HG03196 (cell line): ENCODE measurements around the gene IGFBP4.

Experiments used
- ATAC-seq: cut with Tn5 transposase; IDR thresholded peaks from one replicate; pipeline ENCODE4 v1.9.1; 2021; ENCODE audit not compliant: unreplicated experiment

IGFBP4 gene

DNA sequence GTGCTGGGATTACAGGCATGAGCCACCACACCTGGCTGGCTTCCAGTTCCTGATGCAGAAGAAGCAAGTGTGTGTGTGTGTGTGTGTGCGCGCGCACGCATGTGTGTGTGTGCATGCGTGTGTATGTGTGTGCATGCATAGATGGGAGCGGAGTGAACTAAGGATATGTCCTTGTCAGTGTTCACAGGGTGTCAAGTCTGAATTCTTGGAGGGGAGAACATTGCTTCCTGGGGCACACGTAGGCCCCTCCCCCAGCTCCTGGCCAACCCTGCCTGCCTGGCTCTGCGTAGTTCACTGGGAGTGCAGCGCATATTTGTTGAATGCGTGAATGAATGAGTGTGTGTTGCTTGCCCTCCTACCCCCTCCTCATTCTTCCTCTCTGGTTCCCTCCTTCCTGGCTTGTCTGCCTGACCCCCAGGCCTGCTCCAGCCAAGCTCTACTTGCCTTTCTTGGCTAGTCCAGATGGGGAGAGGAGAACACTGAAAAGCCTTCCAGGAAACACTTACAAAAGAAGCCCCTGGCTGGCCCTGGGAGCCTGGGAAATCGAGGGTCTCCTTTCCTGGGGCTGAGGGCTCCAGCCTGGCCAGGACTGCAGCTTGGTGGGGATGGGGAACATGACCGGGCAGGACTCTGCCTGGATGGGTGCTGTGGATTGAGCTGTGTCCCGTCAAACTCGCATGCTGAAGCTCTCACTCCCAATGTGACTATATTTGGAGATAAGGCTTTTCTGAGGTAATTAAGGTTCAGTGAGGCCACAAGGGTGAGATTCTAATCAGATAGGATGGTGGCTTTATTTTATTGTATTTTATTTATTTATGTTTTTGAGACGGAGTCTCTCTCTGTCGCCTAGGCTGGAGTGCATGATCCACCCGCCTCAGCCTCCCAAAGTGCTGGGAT lies 27.9 kb downstream of the IGFBP4 start:
- no peak for ATAC-seq

DNA sequence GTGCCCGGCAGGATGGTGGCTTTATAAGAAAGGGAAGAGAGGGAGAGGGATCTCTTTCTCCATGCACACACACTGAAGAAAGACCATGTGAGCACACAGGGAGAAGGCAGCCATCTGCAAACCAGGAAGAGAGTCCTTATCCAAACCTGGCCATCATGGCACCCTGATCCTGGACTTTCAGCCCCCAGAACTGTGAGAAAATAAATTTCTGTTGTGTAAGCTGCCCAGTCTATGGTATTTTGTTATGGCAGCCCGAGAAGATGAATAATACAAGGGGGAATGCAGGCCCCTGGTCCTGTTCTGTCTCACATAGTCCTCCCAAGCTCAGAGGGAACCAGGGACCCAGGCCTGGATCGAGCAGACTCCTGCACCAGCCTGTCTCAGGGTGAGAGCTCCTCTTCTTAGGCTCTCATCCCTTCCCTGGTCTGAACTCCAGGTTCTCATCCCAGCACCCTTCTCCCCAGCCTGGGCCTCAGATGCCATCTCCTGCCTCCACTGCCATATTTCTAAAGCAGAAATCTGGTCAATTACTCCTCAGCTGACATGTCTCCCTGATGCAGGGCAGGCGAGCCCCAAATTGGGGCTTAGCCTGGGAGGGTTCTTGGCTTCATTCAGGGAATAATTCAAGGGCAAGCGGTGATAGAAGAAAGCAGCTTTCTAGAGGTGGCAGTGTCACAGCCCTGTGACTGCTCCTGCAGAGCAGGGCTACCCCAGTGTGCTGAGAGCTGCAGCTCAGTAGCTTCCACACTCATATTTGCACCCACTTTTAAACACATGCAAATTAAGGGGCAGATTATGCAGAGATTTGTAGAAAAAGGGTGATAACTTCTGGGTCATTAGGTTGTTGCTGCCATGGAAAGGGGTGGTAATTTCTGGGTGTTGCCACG lies 28.8 kb downstream of the IGFBP4 start:
- ATAC-seq, result no peak

DNA sequence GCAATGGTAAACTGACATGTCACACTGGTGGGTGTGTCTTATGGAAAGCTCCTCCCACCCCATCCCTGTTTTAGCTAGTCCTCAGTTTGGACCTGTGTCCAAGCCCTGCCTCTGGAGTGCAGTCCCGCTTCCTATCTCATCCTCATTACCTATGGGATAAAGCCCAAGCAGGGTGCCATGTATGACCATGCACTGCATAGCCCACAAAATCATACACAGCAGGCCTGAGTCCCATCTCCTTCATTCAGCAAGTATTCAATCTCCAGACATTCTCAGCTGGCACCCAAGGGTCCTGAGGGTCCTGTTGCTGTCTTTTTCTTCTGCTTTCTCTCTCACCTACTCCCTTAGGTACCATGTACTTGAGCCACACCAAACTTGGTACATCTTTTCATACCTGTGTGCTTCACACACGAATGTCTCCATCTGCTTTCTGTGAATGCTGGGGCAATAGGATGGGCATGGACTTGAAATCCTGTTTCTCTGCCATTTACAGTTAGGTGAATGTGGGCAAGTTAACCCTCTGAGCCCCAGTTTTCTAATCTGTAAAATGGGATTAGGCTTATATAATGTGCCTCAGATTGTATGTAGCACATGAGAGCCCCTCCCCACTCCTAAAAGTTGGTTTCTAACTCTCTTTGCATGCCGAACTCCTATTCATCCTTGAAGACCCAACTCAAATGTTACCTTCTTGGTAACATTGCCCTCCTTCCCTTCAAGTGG lies 29.6 kb downstream of the IGFBP4 start:
- ATAC-seq, result no peak

DNA sequence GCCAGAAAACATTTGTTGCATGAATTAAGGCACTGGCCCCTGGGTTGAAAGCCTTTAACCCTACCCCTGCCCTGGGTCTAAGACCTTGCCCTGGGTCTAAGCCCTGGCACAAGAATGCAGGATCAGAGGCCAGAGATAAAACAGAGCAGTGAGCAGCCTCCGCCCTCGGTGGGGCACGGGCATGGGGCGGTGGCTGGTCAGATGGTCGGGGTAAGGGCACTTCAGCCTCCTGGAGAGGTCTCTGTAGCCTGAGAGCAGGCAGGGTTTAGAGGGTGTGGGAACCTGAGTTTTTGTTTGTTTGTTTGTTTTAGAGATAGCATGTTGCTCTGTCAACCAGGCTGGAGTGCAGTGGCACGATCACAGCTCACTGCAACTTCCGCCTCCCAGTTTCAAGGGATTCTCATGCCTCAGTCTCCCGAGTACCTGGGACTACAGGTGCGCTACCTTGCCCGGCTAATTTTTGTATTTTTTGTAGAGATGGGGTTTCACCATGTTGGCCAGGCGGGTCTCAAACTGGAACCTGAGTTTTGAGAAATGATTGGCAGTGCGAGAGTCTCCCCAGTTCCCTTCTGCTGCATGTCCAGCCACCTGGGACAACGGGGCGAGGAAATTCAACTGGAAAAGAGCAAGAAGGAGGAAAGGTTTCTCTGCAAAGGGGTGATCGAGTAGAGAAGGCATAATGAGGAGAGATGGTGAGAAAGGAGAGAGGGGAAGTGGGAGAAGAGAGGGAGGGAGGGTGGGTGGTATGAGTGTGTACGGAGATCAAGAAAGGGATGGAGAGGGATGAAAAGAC lies 30.5 kb downstream of the IGFBP4 start:
- no peak for ATAC-seq

DNA sequence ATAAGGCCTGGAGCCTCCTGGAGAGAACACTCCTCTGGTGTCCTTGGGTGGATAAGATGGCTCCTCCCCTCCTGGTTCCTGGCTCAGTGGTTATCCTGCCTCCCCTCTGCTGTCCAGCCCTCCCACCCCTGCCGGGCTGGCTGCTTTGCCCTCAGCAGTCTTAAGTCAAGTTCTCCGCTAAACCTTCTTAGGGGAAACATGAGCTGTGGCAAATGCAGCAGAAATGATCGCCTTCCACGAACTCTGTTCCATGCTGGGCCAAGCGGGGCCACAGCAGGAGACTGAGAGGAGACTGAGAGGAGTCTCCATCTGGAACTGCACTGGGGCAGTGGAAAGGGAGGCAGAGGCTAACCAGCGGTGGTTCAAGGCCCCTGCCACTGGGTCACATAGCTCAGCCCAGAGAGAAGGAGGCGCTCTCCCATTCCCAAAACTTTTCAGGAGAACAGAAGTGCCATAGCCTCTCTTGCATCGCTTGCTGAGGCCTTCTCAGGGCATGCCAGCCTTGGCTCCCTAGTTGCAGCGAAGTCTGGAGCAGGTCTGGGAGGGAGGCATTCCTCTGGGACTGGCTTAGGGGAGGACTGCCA lies 31.3 kb downstream of the IGFBP4 start:
- ATAC-seq, result no peak

DNA sequence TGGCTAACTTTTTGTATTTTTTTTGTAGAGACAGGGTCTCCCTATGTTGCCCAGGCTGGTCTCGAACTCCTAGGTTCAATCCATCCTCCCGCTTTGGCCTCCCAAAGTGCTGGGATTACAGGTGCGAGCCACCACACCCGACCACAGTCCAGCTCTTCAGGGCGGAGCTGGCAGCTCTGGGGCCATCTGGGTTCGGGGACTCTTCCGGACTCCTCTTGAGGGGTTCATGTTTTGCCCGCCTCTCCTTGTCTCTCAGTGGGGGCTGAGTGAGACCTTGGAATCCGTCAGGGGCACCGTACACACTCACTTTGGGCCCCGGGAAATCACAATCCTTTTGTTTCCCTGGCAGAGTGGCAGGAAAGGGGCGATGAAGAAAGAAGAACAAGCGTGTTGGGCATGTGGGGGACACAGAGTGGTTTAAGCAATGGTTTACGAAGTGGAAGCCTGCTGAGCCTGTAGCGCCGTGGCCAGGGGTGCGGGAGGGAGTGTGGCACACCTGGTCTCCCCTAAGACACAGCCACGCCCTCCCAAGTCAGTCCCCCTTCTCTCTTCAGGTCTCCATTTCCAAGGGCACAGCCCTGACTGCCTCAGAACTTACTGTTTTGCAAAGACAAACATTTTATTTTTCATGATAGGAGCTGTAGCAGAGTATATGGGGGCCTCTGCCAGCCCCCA lies 32.1 kb downstream of the IGFBP4 start:
- no peak for ATAC-seq

DNA sequence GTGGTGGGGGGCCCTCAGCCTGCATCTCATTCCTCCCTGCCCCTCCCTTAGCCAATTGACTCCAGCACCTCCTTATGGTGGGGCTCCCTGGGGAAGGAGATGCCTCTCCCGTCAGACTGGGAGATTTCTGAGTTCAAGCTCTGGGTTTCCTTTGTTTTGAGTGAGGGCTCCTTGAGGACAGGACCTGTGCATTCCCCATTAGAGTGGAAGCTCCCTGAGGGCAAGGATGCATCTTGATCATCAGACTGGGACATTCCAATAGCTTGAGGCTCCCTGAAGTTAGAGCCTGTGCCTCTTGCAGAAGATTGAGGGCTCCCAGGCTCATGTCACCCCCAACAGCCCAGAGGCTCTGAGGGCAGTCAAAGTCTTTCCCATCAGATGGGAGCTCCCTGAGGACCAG lies 34.5 kb downstream of the IGFBP4 start:
- no peak for ATAC-seq

DNA sequence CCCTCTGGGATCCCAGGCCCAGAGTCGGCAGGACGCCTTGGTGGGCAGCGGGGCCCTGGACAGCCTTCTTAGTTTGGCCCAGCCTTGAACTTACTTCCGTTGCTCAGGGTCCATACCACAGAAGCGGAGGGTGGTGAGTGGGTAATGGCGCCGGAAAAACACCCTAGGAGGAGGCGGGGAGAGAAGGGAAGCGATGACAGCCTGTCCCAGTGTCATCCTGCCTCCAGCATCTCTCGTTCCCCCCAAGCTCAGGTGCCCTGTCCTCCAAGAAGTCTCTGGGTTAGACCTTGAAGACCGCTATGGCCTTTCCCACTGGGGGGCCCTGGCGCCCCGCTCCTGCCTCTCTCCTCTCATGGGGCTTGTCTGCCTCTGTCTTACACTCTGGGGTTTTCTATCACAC lies 35.2 kb downstream of the IGFBP4 start:
- no peak for ATAC-seq

DNA sequence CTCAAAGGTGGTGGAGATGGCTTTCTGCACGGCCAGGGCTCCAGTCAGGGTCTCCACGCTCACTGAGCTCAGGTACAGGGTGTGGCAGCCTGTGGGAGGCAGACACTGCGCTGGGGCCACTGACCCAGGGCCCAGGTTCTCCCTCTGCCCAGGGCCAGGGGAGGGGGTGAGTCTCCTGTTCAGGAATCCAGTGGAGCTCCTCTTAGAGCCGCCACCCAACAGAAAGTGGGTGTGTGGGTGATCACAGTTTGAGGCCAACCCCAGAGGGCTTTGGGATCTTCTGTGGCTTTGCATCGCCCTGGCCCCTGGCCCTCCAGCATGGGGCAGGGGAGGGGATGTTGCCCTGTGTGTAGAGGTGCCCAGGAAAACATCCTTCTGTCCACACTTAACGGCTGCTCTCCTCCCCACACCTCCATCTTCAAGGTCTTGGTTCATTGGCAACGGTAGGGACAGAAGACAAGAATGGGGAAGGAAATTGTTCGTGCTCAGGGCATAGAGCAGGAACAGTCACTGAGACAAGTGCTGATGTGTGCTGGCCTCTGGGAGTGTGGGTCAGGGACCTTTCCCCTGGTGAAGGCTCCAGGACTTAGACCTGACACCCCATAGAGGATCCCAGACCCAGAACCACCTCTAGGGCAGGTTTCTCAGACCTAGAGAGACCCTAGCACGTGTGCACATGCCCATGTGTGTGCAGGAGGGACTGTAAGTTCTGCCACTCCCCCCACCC lies 36.7 kb downstream of the IGFBP4 start:
- ATAC-seq, result no peak

DNA sequence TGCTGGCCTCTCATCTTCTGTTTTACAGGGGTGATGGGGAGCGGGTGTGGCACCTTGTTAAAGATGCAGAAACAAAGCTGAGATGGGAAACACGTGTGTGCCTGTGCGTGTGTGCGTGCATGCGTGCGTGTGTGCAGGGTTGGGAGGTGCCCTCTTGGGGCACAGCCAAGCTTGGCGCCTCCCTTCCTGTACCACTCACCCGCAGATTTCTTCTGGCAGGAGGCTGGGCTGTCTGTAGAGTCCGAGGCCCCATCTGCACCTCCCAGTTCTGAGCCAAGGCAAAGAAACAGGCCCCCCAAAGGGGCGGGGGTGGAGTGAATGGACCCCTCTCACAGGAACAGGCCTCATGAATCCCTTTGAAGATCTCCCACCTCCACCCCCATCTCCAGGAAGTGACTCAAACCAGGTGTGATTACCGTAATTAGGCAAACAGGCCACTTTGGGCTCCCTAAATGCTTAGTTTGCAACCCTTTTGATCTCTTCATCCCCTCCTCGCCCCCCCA lies 37.3 kb downstream of the IGFBP4 start:
- ATAC-seq, result no peak

DNA sequence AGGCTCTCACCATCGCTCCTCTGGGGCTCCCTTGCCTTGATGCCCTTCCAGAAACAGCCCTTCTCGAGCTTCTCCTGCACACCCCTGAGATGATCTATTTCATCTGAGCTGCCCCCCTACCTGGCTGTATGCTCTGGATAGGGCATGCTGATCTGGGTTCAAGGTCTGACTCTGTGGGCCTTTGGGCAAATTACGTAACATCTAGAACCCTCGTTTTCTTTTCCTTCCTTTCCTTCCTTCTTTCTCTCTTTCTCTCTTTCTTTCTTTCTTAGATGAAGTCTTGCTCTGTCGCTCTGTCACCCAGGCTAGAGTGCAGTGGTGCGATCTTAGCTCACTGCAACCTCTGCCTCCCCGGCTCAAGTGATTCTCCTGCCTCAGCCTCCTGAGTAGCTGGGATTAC lies 37.9 kb downstream of the IGFBP4 start:
- no peak for ATAC-seq

DNA sequence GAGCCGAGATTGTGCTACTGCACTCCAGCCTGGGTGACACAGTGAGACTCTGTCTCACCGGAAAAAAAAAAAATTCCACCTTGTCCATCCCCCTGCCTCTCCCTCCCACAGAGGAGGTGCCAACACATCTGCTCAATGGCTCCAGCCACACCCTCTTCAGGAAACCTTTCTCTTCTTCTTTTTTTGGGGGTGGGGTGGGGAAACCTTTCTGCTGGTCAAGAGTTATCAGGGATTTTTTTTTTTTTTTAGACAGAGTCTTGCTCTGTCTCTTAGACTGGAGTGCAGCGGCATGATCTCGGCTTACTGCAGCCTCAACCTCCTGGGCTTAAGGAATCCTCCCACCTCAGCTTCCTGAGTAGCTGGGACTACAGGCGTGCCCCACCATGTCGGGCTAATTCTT lies 39.5 kb downstream of the IGFBP4 start:
- ATAC-seq, result no peak

DNA sequence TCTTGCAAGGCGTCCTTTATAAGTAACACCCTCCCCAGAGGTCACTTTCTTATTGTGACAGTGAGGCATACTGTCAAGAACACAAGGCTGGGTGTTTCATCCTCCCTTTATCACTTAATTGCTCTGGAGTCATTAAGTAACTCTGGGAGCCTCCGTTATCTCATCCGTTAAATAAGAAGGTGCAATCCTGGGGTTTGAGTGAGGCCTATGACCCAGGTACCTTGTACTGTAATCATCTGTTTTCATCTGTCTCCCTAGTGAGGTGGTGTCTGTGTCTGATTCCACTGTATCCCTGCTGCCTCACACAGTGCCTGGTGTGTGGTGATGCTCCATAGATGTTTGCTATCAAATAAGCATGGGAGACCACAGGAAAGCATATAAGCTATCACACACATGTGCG lies 40.4 kb downstream of the IGFBP4 start:
- ATAC-seq, result no peak

DNA sequence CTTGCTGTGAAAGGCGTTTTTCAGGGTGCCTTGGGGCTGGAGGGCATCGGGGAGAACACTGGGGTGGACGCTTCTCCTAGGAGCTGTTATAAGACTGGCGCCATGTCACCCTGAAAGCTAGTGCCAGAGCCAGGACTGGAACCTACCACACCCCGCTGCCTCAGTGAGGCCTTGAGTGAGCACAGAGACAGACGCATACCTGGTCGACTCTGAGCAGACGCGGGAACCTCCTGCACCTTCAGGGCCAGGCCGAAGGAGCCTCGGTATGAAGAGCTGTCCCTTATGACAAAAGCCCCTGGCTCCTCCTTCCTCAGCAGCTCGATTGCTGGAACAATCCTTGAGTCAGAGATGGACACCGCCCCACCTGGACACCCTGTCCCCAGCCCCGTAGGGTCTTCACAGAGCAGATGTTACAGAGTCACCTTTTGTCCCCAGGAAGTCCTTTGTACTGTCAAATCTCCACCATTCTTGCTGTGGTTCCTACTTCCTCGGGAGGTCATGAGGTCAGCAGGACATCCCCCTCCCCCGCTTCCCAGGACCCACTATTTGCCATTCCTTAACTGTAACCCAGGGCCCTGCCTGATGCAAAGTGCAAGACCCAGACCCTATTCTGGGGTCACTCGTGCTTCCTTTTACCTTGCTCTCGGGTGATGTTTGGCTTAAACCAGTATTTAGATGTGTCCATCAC lies 41.2 kb downstream of the IGFBP4 start:
- ATAC-seq, result no peak

DNA sequence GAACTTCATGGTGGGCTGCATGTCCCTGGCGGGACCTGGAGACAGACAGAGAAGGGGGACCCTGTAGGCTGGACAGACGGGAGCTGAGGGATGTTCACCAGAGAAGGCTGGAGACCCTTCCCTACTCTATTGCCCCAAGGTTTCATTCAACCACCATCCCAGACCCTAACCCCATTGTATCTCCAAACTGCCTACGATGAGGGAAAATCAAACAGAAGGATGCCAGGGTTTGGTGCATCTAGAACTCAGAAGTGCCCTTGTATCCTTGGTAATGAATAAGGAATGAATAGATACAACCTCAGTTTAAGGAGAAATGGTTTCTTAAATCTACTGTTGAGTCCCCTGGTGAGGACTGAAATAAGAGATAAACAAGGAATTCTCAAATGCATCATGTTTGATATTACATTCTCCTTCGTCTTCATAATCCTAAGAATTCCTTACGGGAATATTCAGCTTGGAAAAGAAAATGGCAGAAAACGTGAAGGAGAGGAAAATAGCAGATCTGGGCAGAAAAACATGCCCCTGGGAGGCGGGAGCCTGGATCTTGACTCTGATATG lies 41.8 kb downstream of the IGFBP4 start:
- no peak for ATAC-seq

DNA sequence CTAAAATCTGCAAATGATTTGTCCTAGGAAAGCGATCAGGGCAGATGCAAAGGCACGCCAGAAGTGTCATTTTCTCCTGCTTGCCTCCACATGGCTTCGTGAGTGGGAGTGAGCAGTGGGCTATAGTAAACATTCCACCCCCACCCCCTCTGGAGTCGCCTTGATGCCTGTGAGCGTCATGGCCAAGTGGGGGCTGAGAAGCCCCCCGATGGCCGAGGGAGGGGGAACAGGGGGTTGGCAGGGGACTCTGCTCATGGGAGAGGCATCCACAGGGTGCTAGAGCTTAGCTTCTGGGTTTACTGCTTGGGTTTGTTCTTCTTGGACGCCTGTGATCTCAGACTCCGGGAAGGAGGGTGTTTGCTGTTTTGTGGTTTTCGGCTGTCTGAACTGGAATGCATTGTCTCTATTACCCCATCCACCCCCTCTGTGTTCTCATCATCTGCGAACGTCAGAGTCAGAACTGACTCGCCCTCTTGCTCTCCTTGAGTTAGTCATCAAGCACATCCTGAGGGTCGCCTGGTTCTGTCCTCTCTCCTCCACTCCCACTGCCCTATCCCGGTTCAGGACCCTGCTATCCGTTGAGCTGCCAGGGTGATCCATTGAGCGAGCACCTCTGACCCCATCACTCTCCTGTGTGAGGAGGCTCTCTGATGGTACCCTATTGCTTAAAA lies 42.7 kb downstream of the IGFBP4 start:
- ATAC-seq, result no peak
